ENCODE data around the gene AMDHD2.
A peak's percentile ranks its signal among the peaks of the same experiment; 100 is the strongest.

Gene AMDHD2

DNA sequence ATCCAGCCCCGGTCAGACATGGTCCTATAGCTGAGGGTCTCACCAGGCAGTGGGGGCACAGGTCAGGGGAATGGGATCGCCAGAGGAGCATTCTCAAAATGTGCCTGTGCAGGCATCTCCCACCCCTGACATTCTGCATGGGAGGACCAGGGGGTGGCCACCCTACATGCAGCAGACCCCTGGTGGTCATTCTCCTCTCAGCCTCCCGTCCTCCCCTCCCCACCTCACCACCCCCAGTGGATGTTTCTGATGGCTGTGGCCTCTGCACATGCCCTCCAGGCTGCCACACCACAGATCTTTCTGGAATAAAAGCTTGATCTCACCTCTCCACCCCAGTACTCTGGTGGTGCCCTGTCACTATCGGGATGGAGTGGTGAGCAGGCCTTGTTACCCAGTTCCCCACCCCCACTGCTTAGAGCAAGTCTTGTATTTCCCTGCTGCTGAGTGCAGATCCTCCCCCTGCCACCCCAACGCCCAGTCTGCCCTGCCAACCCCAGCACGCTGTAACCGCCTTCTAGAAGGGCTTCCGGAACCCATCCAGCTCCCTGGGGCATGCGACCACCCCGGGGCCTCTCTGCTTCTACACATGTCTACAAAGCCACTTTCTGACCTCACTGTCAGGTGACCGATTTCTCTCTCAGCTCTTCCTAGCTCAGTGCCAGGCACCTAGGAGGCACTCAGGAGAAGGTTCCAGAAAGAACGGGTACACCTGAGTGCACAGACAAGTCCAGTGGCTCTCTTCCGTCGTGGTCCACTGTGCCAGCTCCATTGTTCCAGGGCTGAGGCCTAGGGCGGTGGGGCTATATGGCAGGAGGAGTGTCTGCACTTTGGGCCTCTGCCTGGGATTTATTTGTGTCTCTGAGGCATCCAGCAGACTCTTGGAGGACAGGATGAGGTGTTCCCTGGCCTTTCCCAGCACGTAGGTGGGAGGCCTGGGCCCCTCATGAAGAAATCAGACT lies 36.0 kb upstream of the AMDHD2 start:
- DNase-seq (ENCODE audit: low read depth): no peak

DNA sequence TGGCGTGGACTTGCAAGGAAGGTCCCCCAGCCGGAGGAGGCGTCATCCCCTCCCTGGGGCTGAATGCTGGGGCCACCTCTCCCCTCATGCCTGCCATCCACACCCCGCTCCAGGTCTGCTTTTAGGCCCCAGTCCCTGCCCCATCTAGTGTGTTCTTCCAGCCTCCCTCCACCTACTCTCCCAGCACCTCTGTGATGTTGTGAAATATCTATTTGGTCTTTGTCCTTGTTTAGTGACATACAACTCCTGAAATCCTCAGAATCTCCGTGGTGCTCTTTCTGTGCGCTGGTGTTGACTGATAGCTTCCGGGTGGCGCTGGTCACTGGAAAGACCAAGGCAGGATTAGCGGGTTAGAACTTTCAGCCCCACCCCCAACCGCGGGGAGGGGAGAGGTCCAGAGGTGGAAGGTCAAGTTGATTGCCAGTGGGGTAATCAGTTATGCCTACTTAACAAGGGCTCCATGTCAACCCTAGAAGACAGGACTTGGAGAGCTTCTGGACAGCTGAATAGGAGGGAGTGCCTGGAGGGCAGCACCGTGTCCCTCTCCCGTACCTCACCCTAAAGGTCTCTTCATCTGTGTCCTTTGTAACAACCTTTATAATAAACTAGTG lies 35.2 kb upstream of the AMDHD2 start:
- no peak for DNase-seq (ENCODE audit: low read depth)

DNA sequence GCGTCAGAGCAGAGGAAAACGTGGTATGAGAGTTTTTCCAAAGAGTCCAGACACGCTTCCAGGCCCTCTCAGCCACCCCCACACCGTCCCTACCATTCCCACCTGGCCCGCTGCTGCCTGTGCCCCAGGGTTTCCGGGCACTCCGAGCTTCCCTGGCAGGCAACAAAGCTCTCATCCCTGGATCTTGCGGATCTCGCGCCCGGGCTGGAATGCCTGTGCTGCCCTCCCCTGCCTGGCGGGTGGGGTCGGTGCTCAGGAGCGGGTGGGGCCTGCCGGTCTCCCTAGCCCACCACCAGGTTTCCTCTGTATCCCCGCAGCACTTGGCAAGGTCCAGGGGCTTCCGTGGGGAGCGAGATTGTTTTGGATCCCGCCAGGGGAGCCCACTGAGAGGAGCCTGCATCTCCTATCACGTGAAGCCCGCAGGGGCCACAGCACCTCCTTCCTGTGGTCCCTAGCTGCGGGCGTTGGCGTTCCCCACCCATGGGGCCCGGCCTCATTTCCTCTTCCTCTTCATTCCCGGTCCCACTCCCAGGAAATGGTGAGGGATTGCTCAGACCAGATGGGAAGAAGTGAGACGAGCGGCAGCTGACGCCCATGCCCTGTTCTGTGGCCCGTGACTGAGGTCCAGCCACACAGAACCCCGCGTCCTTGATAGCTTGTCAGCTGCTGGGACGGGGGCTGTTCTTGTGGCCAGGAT lies 34.2 kb upstream of the AMDHD2 start:
- no peak for DNase-seq (ENCODE audit: low read depth)

DNA sequence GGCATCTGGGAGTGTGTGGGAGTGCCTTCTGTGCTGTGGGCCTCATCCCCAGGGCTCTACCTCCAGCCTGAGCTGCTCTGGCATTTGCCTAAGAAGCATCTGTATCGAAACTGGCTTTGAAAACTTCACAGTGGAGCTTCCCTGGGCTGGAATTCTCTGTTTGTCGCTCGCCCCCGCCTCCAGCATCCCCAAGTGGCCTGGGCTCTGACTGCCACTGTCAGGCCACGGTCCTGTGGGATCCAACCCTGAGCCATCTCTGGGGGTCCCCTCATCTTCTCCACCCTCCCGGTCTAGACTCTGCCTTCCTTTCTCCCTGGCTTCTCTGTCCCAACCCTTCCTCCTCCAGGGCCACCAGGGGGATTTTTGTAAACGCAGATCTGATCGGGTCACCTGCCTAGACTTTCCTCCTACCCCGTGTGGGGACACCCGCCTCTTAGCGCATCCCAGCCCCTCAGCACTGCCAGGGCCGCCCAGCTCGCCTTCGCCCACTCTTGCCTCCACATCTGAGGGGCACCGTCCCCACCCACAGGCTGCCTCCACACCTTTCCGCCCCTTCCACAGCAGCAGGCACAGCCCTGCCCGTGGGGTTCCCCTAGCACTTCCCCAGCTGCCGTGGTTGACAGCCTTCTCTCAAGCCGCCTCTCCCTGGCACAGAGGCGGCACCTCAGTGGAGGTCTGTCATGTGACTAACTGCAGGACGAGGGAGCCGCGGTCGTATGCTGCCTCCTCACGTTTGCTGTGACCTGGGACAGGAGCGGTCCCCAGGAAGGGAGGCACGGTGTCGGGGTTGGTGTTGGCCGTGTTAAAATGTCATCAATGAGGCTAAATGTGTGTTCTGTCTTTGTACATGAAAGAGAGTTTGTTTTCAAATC lies 33.3 kb upstream of the AMDHD2 start:
- peak; percentile 34 for DNase-seq (ENCODE audit: low read depth)

DNA sequence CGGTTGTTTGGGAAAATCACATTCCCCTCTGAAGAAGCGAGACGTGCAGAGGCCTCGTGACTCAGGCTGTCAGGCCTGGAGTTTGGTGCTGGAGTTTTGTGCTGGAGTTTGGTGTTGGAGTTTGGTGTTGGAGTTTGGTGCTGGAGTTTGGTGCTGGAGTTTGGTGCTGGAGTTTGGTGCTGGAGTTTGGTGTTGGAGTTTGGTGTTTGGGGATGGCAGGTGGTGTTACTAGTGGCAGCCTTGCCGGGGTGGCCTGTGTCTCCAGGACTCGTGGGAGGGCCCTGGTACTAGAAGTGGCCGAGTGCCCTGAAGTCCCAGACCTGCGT lies 32.7 kb upstream of the AMDHD2 start:
- no peak for DNase-seq (ENCODE audit: low read depth)

DNA sequence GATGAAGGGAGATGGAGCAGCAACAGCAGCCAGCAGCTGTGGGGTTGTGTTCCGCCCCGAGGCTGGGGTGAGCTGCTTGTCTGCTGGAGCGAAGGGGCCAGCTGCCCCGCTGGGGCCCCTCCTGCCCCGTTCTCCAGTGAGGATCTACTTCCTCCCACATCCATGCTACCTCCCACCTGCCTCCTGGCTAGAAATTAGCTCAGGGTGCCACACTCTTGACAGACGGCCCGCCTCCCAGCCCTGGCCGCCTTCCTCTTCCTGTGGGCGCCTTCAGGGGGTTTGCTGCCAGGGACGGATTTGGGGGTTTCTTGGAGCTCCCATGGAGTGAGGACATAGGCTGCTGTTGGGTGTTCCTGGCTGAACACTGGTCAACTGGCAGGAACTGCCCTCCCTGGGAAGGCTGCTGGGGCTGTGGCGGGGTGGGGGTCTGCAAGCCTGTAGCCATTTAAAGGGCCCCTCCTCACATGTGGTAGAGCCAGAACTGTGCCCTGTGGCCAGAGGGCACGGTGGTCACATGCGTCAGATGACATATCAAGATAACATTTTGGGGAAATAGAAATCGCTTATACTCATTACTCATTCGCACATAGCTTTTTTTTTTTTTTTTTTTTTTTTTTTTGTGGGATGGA lies 32.2 kb upstream of the AMDHD2 start:
- no peak for DNase-seq (ENCODE audit: low read depth)

DNA sequence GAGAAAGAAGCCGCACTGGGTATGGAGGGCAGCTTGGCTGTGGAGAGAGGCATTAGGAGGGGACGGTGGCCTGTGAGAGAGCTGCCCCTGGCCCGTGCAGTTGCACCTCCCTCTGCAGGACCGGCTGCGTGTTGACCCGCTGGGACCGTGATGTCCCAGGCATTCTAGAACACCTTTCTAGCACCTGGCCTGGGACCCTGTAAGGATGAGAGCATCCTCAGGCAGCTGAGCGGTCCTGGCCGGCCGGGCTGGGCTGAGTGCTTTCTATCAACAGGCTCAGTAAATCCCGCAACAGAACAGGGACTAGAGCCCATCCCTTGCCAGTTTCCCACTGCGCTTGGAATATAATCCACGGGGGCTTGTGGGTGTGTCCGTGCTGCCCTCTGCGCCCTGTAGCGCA lies 30.6 kb upstream of the AMDHD2 start:
- DNase-seq (ENCODE audit: low read depth): no peak

DNA sequence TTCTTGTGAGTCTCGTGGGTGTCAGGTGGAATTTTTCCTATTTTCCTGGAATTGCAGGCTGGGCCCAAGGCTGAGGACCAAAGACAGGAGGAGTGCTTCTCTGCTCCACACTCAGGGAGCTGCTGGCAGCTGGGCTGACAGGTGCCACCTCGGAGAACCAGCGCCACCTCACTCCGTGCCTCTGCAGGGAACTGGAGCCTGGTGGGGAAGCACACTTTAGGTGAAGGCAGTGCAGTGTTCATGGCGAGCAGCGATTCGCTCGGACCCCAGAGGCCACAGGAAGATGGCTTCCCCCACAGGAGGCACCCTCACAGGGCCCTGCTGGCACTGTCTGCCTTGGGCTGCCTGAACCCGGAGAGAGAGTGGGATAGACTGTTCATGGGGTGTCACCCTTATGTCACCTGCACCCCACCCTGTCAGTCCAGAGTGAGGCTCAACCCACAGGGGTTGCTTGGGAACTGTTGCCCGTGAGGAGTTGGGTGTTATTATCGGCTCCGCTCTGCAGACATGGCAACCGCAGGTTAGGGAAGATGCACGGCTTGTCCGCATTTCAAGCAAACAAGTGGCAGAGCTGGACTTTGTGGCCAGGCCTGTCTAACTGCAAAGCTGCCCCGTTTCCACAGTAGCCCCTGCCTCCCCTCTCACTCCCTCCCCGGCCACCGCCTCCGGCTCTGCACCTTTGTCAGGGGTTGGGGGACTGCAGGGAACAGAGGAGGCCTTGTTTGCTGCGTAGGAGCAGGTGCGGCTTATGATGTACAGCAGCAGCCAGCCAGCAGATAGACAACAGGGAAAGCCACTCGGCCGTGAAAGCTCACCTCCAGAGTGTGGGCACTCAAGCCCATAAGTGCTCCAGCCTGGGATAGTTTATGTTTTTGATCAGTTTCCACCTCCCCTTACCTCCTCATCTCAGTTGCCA lies 29.7 kb upstream of the AMDHD2 start:
- DNase-seq (ENCODE audit: low read depth): no peak

DNA sequence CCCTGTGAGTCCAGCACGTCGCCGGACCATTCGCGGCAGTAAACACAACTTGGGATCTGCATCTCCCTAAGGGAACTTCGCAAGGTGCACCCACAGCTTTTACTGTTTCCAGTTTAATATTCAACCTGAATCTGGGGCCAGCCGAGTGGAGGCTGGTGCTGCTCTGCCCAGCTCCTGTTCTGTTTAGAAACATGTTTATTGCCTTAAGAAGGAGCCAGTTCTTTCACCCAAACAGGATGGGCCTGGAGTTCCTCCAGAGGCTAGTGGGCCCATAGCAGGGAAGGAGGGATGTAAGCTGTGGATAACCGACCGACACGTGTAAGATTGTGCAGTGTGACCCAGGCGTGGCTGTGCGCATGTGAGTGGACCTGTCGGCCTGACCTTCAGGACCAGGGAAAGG lies 27.9 kb upstream of the AMDHD2 start:
- DNase-seq (ENCODE audit: low read depth): no peak

DNA sequence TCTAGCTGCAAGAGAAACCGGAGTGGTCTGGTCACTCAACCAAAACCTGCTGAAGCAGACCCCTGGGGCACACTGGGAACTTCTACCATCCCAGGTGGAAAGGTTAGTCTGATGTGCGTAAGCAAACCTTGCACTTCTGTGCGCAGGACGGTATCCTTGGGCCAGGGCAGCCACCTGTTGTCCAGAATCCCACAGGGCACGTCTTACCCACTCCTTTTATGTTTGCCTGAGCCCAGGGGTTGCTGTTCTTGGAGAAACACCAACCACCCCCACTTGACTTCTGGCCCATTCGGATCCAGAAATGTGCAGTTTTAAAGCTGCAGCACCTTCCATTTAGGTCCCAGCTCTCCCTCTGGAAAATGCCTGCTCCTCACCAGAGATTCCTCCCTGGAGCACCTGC lies 26.6 kb upstream of the AMDHD2 start:
- DNase-seq (ENCODE audit: low read depth): no peak

DNA sequence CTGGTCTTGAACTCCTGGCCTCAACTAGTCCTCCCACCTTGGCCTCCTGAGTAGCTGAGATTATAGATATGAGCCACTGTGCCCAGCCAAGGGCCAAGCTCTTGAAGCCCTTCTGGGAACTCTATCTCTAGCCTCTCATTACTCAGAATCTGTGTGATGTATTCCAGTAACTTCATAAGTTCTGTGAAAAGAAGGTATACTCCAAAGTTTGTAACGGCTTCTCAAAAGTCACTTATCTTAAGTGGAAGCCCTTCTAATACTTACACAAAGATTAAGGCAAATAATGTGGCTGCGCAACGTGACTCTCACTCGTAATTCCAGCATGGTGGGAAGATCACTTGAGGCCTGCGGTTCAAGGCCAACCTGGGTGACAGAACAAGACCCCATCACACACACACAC lies 25.6 kb upstream of the AMDHD2 start:
- DNase-seq (ENCODE audit: low read depth): no peak

DNA sequence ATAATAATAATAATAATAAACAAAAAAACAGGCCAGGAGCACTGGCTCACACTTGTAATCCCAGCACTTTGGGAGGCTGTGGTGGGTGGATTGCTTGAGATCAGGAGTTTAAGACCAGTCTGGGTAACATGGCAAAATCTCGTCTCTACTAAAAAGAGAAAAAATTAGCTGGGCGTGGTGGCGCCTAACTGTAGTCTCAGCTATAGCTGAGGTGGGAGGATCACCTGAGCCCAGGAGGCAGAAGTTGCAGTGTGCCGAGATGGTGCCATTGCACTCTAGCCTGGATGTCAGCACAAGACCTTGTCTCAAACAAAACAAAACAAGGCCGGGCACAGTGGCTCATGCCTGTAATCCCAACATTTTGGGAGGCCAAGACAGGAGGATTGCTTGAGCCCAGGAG lies 25.1 kb upstream of the AMDHD2 start:
- no peak for DNase-seq (ENCODE audit: low read depth)

DNA sequence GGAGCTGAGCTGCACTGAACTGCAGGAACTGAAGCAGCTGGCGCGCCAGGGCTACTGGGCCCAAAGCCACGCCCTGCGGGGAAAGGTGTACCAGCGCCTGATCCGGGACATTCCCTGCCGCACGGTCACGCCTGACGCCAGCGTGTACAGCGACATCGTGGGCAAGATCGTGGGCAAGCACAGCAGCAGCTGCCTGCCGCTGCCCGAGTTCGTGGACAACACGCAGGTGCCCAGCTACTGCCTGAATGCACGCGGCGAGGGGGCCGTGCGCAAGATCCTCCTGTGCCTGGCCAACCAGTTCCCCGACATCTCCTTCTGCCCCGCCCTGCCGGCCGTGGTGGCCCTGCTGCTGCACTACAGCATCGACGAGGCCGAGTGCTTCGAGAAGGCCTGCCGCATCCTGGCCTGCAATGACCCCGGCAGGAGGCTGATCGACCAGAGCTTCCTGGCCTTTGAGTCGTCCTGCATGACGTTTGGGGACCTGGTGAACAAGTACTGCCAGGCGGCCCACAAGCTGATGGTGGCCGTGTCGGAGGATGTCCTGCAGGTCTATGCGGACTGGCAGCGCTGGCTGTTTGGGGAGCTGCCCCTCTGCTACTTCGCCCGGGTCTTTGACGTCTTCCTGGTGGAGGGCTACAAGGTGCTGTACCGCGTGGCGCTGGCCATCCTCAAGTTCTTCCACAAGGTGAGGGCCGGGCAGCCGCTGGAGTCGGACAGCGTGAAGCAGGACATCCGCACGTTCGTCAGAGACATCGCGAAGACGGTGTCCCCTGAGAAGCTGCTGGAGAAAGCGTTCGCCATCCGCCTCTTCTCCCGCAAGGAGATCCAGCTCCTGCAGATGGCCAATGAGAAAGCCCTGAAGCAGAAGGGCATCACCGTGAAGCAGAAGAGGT lies 23.7 kb upstream of the AMDHD2 start:
- DNase-seq (ENCODE audit: low read depth): no peak

DNA sequence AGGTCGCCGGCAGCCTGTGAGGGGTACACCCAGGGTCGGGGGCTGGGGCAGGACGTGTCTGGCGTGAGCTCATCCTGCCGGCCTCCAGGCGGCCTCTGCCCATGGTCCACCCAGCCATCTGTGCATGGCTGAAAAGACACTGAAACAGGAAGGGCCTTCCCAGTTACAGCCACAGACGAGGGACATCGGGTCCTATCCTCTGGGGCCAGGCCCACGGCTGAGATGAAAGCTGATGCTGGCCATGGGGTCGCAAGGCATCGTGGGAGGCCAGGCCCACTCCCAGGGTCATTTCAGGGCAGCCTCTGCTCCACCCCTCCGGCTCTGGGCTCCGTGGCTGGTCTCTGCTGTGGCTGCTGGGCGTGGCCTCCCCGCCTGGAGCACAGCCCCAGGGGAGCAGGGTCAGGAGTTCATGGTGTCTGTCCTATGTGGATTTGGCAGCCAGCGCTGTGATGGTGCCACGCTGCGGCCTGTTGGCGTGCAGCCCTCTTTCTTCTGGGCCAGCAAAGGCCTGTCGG lies 23.0 kb upstream of the AMDHD2 start:
- no peak for DNase-seq (ENCODE audit: low read depth)

DNA sequence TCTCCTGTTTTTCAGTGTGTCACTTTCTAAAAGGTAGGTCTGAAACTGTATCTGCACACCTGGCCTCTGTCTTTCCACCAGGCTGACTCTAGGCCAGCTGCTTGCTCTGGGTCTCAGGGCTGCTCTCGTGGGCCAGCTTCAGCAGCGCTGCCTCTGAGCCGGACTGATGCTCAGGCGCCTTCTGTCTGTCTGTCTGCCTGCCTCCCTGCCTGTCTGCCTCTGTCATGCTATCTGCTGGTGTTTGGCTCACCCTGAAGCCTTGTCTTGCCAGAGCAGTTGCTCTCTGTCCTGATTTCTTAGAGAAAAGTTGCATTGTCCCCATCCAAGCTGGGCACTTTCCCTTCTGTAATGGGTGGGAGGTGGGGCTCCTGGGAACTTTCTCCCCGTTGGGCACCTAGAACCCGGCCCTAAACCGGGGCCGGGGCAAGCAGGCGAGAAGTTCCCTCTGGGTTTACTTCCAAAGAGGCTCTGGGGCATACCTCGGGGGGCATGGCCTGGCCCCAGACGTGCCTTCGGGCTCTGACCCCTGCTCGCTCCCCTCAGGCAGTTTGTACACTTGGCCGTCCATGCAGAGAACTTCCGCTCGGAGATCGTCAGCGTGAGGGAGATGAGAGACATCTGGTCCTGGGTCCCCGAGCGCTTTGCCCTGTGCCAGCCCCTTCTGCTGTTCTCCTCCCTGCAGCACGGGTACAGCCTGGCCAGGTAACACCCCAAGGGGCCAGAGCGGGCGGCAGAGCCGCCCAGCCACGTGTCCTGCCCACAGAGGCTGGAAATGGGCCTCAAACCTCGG lies 22.3 kb upstream of the AMDHD2 start:
- no peak for DNase-seq (ENCODE audit: low read depth)

DNA sequence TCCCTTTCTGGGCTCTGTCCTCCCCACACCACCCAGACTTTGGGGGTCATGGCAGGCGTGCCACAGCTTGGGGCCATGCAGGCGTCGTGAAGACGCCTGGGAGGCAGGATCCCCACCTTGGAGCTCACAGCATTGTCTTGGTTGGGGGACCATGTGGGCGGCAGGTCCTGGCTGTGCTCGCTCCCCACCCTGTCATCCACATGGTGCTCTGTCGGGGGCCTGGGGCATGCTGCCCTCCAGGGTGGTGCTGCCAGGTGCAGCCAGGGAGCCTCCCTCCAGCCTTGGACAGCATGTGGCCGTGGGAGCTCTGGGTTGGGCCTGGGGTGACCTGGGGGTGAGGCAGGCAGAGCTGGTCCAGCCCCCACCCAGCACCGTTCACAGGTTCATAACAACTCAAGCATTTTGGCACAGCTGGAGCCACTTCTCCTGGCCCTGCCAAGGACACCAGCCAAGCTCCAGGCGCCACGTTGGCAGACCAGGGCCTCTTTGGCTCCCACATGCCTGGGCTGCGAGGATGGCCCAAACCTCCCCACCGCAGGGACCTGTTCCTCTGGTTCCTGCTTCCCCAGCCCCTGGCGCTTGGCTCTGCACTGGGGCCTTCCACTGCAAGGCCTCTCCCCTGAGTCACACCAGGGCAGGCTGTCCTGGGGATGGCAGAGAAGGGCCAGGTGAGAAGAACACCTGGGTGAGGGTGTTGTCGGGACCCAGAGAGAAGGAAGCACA lies 21.5 kb upstream of the AMDHD2 start:
- DNase-seq (ENCODE audit: low read depth): no peak

DNA sequence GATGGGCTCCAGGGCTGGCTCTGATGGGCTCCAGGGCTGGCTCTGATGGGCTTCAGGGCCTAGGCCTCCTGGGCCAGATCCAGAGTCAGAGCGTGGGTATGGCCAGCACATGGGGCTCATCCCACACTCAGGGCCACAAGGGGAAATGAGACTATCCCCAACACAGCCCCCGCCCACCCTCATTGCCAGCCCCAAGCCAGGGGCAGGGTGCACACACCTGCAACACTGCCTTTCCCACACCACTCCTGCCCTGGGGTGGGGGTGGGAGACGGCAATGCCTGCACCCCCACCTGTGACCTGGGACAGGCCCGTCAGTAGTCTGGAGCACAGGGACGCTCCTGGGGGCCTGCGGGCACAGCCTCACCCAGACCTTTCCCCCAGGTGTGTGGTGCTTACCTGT lies 20.7 kb upstream of the AMDHD2 start:
- DNase-seq (ENCODE audit: low read depth): no peak

DNA sequence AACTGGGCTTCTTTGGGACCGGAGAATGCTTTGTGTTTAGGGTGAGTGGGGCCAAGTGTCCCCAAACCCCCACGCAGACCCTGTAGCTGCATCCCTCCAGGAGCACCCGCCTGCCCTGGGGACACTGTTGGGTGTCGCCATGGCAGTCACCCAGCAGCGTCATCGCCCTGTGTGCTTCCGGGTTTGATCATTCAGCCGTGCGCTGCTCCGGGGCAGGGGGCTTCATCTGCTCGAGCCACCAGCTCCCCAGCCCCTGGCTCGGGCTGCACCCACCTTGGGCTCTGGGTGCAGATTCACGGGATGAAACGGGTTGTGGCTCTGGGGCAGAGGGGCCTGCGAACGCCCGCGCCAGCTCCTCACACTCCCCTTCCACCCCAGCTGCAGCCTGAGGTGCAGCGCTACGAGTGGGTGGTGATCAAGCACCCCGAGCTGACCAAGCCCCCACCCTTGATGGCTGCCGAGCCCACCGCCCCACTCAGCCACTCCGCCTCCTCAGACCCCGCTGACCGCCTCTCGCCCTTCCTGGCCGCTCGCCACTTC lies 20.2 kb upstream of the AMDHD2 start:
- DNase-seq (ENCODE audit: low read depth): no peak
